Activated CD4-positive, alpha-beta T cell treated with anti-CD3 and anti-CD28 coated beads, Interleukin-2, amount 50 U/mL, for 1 hour (primary cell): ENCODE measurements around the gene ST3GAL4.
"Not testable (repeated sequence)": the region's sequence is repeated elsewhere in the genome, so short reads cannot be mapped to it uniquely, and the experiment has no call there.

Experiments
- DNase-seq: peaks from one replicate; pipeline ENCODE4 v3.0.0-alpha.2; 2020

The ST3GAL4 gene

DNA sequence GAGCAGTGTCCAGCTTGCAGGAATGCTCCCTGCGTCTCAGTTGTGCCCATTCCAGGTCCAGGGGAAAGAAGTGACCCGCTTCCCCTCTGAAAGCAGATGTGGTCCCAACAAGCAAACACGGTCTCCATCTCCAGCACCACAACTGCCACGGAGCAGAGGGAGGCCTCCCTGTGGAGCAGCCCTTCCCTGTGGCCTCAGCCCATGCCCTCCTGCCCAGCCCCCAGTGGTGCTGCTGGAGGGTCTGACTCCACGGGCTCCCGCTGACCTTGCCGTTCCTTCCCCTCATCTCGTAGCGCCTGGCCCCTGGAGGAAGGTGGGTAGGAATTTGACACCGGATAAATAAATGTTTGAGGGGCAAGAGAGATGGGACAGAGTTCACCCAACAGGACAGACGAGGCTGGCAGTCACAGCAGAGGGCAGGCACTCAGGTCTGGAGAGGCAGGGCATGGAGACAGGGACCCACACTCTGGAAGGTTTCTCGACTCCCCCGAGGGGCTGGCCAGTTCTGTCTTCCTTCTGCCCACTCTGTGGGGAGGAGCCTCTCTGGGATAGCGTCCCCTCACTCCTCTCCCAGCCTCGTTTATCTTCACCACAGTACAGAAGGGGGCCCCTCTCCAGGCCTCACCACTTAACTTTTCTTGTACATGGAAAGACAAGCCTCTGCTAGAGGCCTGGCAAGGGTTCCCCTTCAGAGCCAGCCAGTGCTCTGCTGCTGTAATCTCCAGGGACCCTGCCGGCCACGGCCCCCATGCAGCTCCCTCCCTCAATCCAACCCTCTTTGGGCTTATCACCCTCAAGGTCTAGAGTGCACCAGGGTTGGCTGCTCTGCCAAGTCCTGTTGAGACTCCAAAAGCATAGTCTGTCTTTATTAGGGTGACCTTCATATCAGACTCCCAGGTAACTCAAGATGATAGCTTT, 7.5 kb upstream of the ST3GAL4 start:
- no peak for DNase-seq

GRCh38 chr11:126348806-126349582, 6.5 kb upstream of the ST3GAL4 start:
- DNase-seq = no peak

DNA sequence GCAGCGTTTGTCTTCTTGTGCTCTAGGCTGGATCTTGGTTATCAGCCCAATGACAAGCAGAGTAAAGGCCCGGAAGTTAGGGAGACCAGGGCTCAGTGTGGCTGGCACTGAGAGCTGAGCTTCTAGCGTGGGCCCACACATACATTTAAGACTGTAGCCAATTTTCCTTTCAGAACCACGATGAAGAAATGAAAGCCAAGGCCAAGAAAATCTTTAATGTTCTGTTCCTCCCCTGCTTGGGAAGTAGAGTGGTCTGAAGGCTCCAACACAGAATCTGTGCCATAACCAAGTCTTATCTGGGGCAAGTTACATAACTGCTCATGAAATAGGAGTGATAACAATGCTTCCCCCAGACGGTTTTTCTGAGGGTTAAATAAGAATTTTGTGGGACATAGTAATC, 4.7 kb upstream of the ST3GAL4 start:
- DNase-seq = no peak

- DNase-seq = no peak
Observed at GRCh38 chr11:126352163-126352562, 3.3 kb upstream of the ST3GAL4 start.

DNA sequence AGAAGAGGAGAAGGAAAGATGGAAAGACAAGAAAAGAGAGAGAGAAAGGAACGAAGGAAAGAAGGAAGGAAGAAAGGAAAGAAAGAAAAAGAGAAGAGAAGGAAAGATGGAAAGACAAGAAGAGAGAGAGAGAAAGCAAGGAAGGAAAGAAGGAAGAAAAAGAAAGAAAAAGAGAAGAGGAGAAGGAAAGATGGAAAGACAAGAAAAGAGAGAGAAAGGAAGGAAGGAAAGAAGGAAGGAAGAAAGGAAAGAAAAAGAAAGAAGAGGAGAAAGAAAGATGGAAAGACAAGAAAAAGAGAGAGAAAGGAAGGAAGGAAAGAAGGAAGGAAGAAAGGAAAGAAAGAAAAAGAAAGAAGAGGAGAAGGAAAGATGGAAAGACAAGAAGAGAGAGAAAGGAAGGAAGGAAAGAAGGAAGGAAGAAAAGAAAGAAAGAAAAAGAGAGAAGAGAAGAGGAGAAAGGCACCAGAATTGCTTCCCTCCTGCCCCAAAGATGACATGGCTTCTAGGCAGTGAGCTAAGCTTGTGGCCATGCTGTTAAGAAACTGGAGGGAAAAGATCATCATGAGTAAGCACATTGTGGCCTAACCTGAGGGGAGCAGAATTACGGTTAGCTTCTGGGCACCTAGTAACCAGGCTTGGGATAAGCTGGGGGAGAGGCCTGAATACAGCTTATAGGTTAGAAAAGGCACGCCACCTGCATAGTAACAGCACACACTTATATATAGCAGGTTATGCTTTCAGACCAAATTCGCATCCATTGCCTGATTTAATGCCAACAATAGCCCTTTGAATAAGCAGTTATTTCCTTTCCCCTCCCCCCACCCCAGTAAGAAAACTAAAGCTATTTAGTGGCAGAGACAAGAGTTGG, 2.3 kb upstream of the ST3GAL4 start:
- DNase-seq = no peak

DNA sequence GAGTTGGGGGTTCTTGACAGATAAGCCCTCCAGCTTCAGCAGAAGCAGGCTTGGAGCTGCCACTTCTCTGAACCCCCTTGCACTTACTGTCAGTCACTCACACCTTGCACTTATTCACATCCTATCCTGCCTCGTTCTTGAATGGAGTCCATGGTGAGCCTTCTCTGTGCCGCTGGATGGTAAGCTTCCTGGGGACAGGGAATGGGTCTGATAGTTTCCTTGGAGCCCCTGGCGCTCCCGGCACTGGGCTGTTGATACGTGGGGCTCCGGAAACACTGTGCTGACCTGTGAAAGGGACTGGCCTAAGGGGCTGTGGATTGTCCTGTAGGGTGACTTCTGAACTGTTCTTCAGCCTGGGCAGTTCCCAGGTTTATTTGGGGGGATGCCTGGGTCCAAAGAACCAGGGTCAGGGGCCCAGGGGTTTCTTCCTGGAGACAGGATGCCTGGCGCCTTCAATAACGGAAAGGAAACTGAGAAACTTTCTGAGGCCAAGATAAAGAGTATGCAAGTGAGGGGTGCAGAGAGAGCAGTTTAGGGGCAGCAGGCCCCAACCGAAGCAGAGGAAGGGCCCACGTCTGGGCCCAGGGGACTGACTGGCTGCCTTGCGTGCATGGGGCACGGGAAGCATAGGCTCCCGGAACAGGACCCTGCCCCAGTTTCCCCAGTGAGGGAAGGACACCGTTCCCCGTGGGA, 709 bp upstream of the ST3GAL4 start:
- DNase-seq = no peak

DNA sequence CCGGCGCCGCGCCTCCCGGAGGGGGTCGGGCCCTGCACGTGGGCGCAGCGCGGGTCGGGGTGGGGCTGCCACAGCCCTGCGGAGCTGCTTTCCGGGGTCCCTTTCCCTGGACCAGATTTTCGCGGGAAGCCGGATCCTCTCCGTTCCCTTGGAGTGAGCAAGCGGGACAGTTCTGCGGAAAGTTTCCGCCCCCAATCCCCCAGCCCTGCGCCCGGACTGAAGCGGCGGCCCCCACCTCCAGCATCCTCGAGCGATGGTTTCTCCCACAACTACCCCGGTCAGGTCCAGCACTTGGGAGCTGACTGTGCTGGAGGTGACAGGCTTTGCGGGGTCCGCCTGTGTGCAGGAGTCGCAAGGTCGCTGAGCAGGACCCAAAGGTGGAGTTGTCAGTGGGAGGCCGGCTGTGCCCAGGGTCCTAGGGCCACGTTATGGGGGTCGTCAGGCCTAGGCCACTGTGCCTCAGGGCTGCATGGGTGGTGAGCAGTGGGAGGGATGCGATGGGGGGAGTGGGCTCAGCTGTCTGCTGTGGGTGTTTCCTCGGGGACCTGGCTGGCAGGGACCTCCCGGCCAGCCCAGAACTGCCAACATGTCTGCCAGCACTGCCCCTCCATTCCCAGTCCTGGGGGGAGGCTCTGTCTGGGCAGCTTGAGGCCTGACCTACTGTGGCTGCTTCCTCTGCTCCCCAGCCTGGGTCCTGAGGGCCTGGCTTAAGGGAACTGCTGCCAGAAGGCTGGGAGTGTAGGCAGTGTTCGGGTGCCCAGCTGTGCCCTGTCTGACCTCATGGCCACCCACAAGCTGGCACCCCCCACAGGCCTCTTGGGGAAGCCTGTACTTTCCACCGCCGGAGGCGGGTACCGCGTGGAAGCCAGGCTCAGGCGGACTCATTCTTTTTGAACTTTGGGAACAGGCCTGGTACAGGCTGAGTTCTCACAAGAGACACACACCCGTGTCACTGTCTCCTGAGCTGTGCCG, 726 bp downstream of the ST3GAL4 start:
- DNase-seq = no peak

DNA sequence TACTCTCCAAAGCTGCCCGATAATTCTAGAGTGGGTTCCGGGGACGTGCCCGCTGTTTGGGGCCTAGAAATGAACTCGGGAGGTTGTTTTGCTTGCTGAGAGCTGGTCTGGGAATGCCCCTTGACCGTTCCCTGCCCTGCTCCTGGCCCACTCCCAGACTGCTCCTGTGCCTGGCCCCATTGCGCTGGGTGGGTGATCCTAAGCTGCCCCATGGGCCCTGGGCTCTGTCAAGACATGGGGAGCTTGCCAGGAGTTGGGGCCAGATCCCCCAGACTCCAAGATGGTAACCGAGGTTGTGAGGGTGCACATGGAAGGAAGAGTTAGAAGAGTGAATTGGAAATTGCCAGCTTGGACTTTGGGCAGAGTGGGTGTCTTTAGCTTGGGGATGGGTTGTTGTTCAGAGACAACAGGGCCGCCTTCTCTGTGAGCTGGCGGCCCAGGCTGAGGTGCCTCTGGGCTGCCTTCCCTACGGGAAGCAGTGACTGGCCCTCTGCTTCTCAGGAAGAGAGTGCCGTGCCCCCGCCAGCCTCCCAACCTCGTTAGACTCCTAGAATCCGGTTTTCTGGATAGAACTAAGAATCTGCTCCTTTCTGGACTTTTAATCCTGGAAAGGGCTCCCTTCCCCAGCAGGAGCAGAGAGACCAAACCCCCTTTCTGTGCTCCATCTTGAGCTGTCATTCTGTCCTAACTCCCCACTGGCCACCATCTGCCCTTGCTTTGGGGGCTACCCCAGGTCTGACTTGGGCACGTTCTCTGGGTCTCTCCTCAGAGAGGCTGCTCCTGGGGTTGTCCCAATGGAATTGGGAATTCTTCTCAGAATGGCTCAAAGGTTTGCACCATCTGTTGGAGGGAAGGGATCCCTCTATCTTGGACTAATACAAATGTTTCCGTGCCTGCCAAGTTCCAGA, 1.8 kb downstream of the ST3GAL4 start:
- DNase-seq = no peak

DNA sequence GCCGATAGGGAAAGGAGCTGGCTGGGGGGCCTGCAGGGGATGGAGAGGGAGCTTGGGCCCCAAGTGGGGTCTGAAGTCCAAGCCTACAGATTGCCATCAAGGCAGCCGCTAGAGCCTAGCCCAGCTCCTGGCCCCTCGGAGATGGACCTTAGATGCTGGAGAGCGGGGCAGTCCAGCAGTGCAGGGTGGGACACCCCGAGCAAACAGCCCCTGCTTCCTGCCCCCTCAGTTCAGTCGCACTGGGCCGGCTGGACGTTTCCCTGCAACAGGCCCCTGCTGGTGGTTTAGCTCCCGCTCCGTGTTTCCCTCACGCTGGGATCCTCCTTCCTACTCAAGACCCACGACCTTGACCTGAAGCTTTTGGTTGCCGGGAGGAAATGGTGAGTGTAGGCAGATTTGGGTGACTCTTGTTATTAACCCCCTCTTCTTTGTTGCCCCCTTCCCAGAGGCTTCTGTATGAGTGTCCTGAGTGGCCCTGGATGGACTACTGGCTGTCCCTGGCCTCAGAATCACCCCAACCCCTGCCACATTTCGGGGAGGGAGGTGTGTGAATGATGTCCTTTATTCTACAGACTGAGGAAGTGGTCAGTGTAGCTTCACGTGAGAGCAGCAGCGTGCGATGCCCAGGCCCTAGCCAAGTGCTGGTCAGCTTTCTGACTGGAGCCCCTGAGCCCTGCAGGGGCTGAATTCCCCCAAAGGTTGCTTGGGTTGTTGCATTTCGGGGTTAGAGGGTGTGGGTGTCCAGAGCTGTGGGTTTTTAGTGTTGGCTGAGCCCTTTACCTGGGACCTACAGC, 2.7 kb downstream of the ST3GAL4 start:
- no peak for DNase-seq

DNA sequence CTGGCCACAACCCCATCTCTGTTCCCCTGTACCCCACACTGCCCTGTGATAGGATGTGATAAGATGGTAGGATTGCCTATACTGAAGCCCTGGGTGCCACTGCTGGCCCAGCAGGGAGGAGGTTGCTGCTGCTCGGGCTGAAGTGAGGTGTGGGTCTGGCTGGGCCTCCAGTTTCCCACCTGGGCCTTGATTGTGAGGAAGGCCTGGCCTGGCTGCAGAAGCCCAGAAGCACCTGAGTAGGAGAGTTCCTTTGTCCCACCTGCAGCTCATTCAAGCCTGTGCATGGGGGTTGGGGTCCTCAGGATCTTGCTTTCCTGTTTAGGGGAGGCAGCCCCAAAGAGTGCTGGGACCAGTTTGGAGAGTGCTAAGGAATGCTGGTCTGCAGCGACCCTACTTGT, 3.3 kb downstream of the ST3GAL4 start:
- DNase-seq = no peak

DNA sequence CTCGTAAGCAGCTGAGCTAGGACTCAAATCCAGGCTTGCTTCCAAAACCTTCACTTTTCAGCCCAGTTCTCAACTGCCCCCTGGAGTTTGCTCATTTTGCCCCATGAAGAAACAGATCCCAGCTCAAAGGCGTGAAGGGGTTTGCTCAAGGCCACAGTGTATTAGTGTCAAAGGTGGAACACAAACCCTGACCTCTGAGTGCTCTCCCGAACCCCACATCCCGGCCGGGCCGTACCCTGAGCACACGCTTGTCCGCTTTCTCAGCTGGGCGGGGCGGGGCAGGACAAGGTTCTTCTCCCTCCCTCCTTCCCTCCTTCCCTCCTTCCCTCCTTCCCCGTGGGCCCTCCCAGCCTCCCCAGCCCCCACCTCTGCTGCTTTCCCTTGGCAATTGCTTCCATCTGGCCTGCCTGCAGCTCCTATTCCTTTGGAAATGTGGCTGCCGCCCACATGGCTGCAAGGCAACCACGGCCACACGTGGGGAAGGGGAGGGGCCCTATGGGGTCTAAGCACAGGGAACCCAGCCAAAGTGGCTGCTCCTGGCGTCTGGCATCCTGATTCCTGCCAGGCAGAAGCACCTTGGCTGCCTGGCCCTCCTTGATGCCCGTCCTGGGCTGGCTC, 4.1 kb downstream of the ST3GAL4 start:
- no peak for DNase-seq

DNA sequence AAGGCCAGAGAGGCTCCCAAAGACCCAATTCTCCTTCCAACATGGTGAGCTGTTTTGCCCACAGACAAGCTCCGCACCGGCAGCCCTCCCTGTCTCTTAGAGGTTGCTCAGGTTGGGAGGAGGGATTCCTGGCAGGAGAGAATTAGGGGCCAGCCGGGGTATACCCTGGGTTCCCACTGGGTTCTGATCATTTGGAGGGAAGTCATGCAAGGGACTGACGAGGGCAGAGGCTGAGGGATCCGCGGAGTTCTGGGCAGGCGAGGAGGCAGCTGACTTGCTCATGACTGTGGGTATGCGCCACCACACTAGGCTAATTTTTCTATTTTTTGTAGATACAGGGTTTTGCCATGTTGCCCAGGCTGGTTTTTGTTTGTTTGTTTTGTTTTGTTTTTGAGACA, 4.6 kb downstream of the ST3GAL4 start:
- DNase-seq = no peak

DNA sequence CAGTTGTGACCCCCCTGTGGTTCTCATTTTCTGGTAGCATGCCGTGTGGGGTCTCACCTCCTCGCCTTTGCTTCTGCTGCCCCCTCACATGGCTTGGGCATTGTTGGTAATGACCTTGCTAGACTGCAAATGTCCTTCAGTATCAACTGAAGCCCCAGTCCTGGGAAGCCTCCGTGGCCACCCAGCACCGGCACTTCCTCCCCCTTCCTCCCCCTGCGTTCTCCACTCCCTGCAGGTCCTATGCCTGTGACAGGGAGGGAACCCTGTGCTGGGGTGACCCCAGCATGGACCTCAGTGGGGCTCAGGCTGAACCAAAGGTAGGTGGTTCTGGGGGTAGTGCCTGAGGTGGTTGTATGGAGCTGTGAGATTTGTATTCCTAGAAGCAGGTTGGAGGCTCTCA, 5.9 kb downstream of the ST3GAL4 start:
- no peak for DNase-seq

DNA sequence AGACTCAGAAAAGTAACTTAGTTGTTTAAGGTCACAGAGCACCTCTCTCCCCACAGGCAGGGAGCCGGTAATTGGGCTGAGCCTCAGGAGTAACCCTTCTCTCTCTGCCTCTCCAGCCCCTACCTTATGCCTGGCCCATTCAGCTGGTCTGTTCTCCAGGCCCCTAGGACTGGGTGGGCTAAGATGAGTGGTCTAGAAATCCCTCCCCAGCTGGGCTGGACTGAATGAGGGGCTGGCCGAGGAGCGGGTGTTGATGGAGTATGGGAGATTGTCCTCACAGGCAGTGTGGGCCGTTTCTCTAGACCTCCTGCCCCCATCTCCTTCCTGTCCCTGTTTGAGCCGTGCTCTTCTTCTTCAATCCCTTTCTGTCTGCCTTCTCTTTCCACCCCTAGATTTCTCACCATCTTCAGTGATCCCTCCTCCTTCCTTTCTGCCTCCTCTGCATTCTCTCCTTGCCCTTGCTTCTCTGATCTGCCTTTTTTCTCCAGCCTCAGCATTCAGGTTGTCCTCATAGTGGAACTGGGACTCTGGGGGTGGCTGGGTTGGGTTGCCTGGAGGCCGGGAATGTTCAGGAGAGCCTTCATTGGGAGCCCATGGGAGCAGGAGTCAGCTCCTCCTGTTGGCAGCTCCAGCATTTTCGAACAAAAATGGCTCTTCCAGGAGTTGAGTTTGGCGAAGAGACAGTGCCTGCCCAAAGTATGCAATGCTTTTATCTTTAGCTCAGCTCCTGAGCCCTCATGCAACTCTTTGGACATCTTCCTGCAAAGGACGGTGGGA, 7.6 kb downstream of the ST3GAL4 start:
- DNase-seq = no peak

- DNase-seq = no peak
Observed at GRCh38 chr11:126363706-126364248, 8.3 kb downstream of the ST3GAL4 start.

DNA sequence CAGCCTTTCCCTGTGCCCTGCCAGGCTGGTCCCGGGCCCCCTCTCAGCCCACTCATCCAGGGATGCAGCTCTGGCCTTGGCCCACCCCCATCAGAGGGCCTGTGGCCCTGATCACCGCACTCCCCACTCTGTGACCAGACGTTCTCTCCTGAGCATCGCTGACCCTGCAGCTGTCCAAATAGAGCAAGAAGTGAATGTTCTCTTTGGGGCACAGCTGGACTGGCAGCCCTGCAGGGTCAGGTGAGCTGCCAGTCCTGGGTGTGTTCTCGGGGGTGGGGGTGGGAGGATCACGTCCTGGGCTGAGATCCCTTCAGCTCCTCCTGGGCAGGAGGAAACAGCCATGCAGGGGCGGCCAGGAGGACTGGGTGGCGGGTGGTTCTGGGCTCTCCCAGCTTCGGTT, 9.2 kb downstream of the ST3GAL4 start:
- DNase-seq = not testable (repeated sequence)

- not testable (repeated sequence) for DNase-seq
Observed at GRCh38 chr11:126365508-126365907, 10.0 kb downstream of the ST3GAL4 start.
